Measurements from ENCODE around the gene TPBGL. TPM values are rescaled to one million over a fixed set of nuclear protein-coding genes. Genes with fewer than 3 reads are reported as not detected.

TPBGL gene
- total RNA-seq, 4 donors from 2014 or later = not detected

GRCh38 chr11:75229466-75229865 lies 11.1 kb upstream of the TPBGL start:
- H3K36me3 ChIP-seq = no peaks in the 10 kb centered on the region
- H3K4me3 ChIP-seq = no peak overlapping the region
- in situ Hi-C loops (cut with MboI; ENCODE audit: low sequenced_read_pairs in 4 of 4) = loop anchor here in 1 of 4 donors (25.0 kb wide), 1 partner anchor 292 kb away; the partner anchor contains the start of genes SPCS2 and XRRA1
- no peak overlapping the region for H3K27ac ChIP-seq
- TF ChIP-seq CTCF (IDR thresholded peaks at IDR 0.05 in 4 of 5, conservative IDR thresholded peaks at IDR 0.05 in 1 of 5) (no peak), POLR2A (IDR thresholded peaks at IDR 0.05) (no peak)
- H3K9me3 ChIP-seq = no peaks in the 10 kb centered on the region
- no peak for DNase-seq
- ATAC-seq = no peak
- intact Hi-C loops (cut with DNase I; ENCODE audit: low total_unique reads) = no loop called here
- no peaks in the 10 kb centered on the region for H3K27me3 ChIP-seq
- H3K4me1 ChIP-seq = no peaks in the 10 kb centered on the region

- in situ Hi-C loops (cut with MboI; ENCODE audit: low sequenced_read_pairs in 4 of 4) = loop anchor here in 1 of 4 donors (25.0 kb wide), 1 partner anchor 293 kb away; the partner anchor contains the start of genes SPCS2 and XRRA1
- TF ChIP-seq CTCF (IDR thresholded peaks at IDR 0.05 in 4 of 5, conservative IDR thresholded peaks at IDR 0.05 in 1 of 5) (no peak), POLR2A (IDR thresholded peaks at IDR 0.05) (no peak)
- DNase-seq (no peak), ATAC-seq (no peak)
- H3K4me1 ChIP-seq = no peaks in the 10 kb centered on the region
- no peaks in the 10 kb centered on the region for H3K36me3 ChIP-seq
- no peak overlapping the region for H3K27ac ChIP-seq
- intact Hi-C loops (cut with DNase I; ENCODE audit: low total_unique reads) = no loop called here
- no peaks in the 10 kb centered on the region for H3K9me3 ChIP-seq
- H3K4me3 ChIP-seq = no peak overlapping the region
- H3K27me3 ChIP-seq = no peaks in the 10 kb centered on the region
These were observed 10.0 kb upstream of the TPBGL start for GRCh38 chr11:75230621-75231020.

GRCh38 chr11:75233754-75234172 lies 6.8 kb upstream of the TPBGL start:
- intact Hi-C loops (cut with DNase I; ENCODE audit: low total_unique reads) = no loop called here
- Histone ChIP-seq H3K9me3 (no peaks in the 10 kb centered on the region), H3K4me1 (no peaks in the 10 kb centered on the region), H3K4me3 (no peak overlapping the region), H3K27ac (no peak overlapping the region), H3K27me3 (no peaks in the 10 kb centered on the region), H3K36me3 (no peaks in the 10 kb centered on the region)
- no peak for DNase-seq
- no peak for ATAC-seq
- no peak for TF ChIP-seq POLR2A (IDR thresholded peaks at IDR 0.05)
- TF ChIP-seq CTCF (IDR thresholded peaks at IDR 0.05 in 4 of 5, conservative IDR thresholded peaks at IDR 0.05 in 1 of 5) = no peak
- in situ Hi-C loops (cut with MboI; ENCODE audit: low sequenced_read_pairs in 4 of 4) = loop anchor here in 1 of 4 donors (25.0 kb wide), 1 partner anchor 296 kb away; the partner anchor contains the start of genes SPCS2 and XRRA1

GRCh38 chr11:75236062-75236461 lies 4.5 kb upstream of the TPBGL start:
- in situ Hi-C loops (cut with MboI; ENCODE audit: low sequenced_read_pairs in 4 of 4) (loop anchor here in 1 of 4 donors (25.0 kb wide), 1 partner anchor 299 kb away; the partner anchor contains the start of genes SPCS2 and XRRA1), intact Hi-C loops (cut with DNase I; ENCODE audit: low total_unique reads) (no loop called here)
- peaks cover 0 to 6% of the 10 kb centered on the region in 2 donors for H3K4me1 ChIP-seq
- TF ChIP-seq CTCF (IDR thresholded peaks at IDR 0.05 in 4 of 5, conservative IDR thresholded peaks at IDR 0.05 in 1 of 5) = no peak
- no peak for TF ChIP-seq POLR2A (IDR thresholded peaks at IDR 0.05)
- ATAC-seq (no peak), DNase-seq (no peak)
- no peak overlapping the region for H3K4me3 ChIP-seq
- H3K9me3 ChIP-seq = no peaks in the 10 kb centered on the region
- H3K27me3 ChIP-seq = peaks cover 11 to 18% (median 15%) of the 10 kb centered on the region in 3 donors
- no peak overlapping the region for H3K27ac ChIP-seq
- H3K36me3 ChIP-seq = no peaks in the 10 kb centered on the region

GRCh38 chr11:75237050-75237449 lies 3.5 kb upstream of the TPBGL start:
- in situ Hi-C loops (cut with MboI; ENCODE audit: low sequenced_read_pairs in 4 of 4) = loop anchor here in 1 of 4 donors (25.0 kb wide), 1 partner anchor 300 kb away; the partner anchor contains the start of genes SPCS2 and XRRA1
- no peak for TF ChIP-seq POLR2A (IDR thresholded peaks at IDR 0.05)
- no peak for TF ChIP-seq CTCF (IDR thresholded peaks at IDR 0.05 in 4 of 5, conservative IDR thresholded peaks at IDR 0.05 in 1 of 5)
- DNase-seq (no peak), ATAC-seq (no peak)
- no peak overlapping the region for H3K27ac ChIP-seq
- intact Hi-C loops (cut with DNase I; ENCODE audit: low total_unique reads) = no loop called here
- peaks cover 0 to 6% of the 10 kb centered on the region in 2 donors for H3K4me1 ChIP-seq
- H3K27me3 ChIP-seq = peaks cover 11 to 18% (median 15%) of the 10 kb centered on the region in 3 donors
- H3K9me3 ChIP-seq = no peaks in the 10 kb centered on the region
- no peak overlapping the region for H3K4me3 ChIP-seq
- no peaks in the 10 kb centered on the region for H3K36me3 ChIP-seq
